DMS114 treated with DMSO at 0.1 percent for 48 hours (cell line): ENCODE results near the gene CDKL1.
A peak's percentile ranks its signal among the peaks of the same experiment; 100 is the strongest.
"Not testable (repeated sequence)": the region's sequence is repeated elsewhere in the genome, so short reads cannot be mapped to it uniquely, and the experiment has no call there.

Experiments used
- DNase-seq: peaks from one replicate; lab custom pipeline; 2025; ENCODE audit not compliant: unreplicated experiment; lab: John Stamatoyannopoulos, UW

CDKL1 gene

DNA sequence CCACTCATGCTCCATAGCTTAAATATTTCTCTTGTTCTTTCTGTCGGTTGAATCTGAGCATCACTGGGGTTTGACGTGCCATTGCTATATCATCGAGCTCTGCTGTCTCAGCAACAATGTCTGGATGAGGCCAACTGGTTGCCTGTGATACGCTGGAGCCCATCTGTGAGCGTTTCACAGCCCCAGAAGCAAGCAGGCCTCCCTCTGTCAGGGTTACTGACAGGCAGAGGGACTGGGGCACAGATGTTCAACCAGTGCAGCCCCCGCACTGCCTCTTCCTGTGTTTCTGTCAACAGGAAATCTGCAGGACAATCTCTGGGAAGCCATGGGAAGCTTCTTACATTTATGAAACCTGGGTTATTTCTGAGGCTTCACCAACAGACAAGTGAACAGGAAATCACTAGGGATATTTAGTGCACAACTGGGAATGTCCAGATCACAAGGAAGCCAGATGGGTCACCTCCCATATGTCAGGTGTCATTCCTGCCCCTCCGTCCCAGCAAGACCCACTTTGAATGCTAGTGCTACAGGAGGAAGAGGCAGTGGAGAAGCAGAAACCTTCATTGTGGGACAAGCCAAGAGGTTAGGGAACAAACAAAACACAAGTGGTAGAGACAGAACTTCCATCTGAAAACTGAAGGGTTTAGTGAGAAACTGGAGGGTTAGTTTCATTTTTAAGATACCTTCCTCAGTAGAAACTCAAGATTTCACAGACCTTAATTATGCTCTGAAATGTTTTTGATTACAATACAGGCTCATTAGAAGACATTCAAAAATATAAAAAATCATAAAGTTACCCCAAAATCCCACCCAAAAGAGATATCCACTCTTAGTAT lies 60.5 kb downstream of the CDKL1 start:
- no peak for DNase-seq

DNA sequence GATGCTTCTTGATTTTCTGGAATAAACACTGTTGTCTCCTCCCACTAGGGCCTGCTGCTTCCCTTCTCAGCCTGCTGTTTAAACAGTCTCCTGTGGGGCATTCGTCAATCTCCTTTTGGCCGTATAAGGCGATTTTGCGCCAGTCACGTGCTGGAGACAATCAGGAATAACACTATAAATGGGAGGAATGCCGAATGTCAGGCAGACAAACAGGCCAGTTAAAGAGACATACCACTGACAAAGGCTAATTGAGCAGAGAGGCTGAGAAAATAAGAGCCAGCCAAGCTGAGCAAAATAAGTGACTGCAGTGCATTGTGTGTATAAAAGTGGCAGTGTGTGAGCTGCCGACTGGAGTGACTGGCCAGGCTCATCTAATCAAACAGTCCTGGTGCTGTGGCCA lies 61.3 kb downstream of the CDKL1 start:
- DNase-seq = peak; percentile 39

DNA sequence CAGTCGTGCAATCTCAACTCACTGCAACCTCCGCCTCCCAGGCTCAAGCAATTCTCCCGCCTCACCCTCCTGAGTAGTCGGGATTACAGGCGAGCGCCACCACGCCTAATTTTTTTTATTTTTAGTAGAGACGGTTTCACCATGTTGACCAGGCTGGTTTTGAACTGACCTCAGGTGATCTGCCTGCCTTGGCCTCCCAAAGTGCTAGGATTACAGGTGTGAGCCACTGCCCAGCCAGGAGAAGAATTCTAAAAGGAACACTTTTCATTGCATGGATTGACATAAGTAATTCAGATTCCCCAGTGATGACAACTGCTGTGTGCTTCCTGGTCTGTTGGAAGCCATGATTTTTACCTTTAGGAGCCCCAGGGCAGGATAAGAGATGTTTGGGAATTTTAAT lies 62.5 kb downstream of the CDKL1 start:
- no peak for DNase-seq

DNA sequence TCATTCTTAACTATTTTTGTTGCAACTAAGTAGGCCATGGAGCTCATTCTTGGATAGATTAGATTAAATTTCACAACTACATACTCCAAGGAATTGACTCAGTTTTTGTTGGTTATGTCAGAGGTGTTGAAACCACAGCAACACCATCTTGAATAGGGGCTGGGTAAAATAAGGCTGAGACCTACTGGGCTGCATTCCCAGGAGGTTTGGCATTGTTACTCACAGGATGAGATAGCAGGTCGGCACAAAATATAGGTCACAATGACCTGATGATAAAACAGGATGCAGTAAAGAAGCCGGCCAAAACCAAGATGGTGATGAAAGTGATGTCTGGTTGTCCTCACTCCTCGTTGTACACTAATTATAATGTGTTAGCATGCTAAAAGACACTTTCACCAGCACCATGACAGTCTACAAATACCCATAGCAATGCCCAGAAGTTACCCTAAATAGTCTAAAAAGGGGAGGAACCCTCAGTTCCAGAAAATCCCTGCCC lies 63.6 kb downstream of the CDKL1 start:
- no peak for DNase-seq

DNA sequence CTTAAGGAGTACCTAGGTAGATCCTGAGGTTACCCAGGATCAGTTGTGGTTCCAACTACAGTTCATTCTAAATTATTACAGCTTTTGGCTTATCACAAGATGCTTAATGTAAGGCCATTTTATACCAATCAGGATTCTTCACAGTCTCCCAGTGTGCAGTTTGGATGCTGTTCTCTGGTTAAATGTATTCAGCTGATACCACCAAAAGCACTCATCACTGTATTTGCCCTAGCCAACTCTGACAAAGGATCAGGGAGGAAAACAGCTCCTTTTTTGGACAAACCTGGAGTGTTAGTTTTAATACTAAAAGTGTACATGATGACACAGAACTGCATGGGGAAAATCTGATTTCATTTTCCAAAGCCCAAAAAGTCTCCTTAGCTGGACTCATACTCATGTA lies 65.1 kb downstream of the CDKL1 start:
- no peak for DNase-seq

DNA sequence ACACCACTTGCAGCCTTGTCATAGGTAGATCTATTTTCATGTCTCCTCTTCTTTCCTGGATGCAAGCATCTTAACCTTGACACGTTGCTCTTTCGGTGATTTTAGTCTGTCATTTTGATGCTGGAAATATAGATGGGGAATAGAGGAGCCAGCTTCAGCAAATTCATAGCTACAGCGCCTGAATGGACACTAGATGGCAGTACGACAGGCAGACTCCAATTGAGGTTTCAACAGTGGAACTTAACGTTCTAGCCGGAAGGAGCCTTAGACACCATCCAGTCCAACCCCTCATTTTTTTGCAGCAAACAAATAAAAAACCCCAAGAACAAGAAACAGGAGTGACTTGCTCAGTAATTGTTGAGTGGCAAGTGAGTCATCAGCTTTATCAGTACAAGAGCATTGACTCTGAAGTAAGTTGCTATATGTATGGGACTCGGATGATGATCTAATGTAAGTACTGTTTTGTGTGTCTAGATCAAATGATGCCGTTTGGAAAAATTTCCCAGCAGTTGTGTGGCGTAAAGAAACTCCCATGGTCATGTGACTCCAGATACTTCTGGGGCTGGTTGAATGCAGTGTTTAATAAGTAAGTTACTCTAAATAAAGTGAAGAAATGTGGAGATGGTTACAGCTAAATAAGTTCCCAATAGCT lies 75.5 kb downstream of the CDKL1 start:
- peak; percentile 84 for DNase-seq

DNA sequence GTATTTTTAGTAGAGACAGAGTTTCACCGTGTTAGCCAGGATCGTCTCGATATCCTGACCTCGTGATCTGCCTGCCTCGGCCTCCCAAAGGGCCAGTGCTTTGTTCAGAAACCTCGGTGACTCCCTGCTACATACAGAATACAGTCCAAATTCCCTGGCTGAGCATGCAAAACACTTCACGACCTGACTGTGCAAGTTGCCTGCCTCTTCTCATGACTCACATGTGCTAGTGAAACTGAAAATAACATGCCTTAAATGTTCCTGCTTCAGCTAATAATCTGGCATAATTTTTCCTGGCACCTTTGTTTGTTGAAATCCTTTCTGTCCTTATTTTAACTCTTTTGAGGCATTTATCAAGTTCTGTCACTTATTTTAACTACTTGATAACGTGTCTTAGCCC lies 76.4 kb downstream of the CDKL1 start:
- no peak for DNase-seq

DNA sequence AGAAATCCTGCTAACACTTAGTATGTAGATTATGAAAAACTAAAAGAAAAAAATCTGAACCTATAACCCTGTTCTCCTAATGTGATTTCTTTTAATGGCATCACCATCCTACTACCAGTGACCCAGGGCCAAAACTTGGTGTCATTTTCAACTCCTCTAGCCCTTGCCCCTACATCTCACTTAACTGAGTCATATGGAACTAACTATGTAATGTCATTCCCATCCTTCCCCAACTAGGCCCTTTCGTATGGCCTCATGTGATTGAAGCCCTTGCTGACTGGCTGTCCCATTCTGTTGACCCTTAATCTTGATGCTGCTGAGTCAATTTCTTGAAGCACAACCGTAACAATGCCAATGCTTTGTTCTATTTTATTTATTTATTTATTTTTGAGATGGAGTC lies 77.0 kb downstream of the CDKL1 start:
- DNase-seq = no peak

DNA sequence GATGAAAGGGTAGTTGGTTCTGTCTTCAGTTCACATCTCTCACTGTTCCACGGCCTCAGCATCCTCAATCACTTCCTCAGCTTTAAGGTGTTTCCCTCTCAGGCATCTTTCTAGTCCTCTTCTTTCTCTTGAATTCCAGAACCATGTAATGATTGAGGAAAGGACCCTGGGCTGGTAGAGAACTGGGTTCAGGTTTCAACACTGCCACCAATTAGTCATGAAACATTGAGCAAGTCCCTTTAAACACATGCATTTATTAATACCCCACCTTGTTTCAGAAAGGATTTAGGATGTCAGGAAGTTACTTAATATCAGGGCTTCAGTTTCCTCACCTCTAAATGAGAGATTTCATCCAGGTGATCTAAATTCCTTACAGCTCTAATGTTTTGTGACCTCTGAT lies 77.4 kb downstream of the CDKL1 start:
- no peak for DNase-seq

DNA sequence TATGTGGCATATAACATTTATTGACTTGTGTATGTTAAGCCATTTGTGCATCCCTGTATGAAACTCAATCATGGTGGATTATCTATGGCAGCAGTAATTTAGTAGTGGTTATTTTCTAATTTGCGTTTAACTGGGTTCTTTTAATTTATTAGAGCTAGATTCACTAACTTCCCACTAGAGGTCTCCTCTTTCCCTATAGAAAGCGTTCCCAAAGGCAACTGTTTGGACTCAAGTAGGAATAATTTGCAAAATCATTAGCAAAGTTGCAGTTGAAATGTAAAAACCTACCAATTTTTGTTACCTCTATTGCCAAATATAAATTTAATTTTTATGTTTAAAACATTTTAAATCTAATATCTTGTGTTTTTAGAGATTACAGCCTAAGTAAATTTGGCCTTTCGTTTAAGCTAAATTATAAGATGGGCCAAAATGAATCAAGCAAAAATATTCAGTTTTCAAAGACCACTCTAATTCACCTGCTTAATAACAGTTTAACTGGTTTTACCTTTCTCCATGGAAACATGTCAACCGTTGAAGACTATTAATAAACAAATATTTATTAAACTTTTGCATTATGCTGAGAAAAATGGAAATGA lies 78.6 kb downstream of the CDKL1 start:
- peak; percentile 27 for DNase-seq

DNA sequence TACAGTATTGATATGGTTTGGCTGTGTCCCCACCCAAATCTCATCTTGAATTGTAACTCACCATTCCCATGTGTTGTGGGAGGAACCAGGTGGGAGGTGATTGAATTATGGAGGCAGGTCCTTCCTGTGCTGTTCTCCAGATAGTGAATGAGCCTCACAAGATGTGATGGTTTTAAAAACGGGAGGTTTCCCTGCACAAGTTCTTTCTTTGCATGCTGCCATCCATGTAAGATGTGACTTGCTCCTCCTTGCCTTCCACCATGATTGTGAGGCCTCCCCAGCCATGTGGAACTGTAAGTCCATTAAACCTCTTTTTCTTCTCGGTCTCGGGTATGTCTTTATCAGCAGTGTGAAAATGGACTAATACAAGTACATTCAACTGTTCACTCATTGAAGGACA lies 82.6 kb downstream of the CDKL1 start:
- not testable (repeated sequence) for DNase-seq

DNA sequence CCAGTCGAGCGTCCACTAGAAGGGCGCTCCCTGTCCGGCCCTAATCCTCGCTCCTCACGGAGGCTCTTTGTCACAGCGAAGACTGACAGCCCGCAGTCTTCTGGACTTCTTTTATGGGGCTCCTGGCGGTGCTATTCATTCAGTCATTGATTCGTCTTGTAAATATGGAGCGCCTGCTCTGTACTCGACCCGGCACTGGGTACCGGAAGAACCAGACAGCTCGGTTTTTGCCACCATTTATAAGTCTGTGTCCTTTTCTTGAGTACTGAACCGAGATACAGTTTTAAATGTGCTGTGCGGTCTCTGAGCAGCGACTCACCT lies 84.0 kb downstream of the CDKL1 start:
- DNase-seq = peak; percentile 63

DNA sequence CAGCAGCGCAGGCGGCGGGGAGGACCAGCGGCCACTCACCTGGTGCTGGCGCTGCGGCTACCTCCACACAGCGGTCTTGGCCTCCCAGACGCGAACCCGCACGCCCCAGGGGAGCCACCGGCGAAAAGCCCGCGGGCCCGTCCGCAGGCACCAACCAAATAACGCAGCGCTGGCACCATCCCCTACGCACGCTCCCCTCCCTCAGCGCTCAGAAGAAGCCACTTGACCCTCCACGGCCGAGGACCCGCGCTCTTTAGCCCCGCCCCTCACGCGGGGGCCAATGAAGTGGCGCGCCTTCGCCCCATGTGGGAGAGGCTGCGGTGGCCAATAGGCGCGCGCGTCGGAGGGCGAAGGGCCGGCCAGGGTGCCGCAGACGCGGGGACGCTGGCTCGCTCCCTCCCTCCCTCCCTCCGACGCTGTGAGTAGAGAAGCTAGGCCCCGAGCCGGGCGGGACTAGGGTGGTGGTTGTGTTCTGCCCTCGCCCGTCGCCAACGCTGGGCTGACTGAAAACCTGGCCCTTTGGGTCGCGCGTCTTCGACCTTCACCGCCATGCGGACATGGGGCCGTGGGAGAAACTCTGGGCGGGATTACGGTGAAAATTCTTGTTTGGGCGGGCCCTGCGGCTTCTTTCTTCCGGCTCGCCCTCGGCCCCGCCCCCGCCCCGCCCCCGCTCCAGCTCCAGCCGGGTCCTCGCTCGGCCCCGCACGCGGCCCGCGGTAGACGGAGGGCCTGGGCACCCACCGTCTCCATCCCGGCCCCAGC lies 84.5 kb downstream of the CDKL1 start, which contains the start of the genes DMAC2L and L2HGDH:
DMAC2L (plus strand) TSS at position 353 of the 762 bp plus-strand sequence. CDS start 9,164 bp downstream, outside the sequence.
L2HGDH (minus strand) TSS at position 258 of the 762 bp plus-strand sequence; CDS start at position 179, 79 bp downstream.
- DNase-seq = peak; percentile 83

DNA sequence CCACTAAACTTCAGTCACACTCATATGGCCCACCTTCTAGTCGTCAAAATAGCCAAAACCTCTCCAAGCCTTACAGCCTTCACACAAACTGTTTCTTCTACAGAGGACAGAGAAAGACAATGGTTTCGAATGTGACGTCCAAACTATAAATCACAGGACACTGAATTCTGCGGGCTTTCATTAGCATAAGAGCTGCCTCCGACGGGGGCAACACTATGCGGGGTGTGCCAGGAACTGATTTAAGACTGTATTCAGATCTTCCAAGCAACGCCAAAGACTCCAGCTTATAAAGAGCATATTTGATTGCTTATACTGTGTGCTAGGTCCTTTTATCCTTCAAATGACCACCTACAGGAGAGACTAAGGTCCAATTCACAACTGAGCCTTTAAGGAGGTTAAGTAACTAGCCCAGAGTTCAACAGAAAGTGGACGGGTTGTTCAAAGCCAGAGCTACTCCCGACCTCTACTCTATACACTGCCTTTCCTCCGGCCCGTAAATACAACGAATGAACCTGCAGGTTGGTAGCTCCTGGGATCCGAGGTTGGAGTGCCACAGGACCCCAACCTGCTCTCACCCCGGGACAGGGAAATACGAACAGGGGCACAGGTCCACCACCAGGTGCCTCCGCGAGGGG lies 85.2 kb downstream of the CDKL1 start:
- DNase-seq = no peak

DNA sequence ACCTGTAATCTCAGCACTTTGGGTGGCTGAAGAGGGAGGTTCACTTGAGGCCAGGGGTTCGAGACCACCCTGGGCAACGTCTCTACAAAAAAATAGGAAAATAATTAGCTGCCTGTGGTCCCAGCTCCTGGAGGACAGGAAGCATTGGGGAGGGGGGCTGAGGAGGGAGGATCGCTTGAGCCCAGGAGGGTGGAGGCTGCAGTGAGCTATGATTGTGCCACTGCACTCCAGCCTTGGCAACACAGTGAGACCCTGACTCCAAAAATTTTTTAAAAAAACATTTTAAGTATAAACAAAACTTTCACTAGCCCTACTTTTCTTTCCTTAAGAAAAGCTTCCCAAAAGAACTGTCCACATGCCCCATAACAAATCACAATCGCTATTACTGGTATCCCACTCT lies 86.2 kb downstream of the CDKL1 start:
- DNase-seq = no peak

DNA sequence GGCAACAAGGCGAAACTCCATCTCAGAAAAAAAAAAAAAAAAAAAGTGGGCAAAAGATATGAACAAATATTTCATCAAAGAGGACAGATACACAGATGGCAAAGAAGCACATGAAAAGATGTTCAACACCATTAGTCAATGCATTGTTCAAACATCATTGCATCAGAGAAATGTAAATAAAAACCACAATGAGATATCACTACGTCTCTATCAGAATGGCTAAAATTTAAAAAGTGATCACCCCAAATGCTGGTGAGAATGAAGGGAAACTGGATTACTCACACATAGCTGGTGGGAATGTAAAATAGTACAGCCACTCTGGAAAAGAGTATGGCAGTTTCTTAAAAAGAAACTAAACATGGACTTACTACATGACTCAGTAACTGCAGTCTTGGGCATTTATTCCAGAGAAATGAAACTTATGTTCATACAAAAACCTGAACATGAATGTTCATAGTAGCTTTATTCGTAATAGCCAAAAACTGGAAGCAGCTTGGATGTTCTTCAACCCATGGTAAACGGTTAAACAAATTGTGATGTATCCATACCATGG lies 88.2 kb downstream of the CDKL1 start:
- no peak for DNase-seq

DNA sequence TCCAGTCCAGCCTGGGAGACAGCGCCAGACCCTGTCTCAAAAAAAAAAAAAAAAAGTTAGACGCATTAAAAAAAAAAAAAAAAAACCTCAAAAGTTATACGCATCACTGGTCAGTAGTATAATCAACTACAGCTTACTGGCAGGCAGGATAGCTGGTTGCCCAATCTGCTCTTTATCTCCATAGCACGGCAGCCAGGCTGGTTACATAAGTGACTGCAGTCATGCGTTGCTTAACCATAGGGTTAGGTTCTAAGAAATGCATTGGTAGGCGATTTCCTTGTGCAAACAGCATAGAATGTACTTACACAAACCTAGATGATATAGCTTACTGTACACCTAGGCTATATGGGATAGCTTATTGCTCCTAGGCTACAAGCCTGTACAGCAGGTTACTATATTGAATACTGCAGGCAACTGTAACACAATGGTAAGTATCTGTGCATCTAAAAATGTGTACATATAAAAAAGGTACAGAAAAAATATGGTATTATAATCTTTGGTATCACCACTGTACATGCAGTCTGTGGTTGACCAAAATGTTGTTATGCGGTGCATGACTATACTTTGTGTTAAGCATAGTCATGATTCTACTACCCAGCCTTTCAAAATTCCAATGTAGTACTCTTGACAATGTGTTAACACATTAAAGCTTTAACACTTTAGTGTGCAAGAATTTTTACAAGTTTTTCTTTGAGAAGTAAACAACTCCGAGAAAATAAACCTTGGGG lies 92.8 kb downstream of the CDKL1 start:
- DNase-seq = no peak

DNA sequence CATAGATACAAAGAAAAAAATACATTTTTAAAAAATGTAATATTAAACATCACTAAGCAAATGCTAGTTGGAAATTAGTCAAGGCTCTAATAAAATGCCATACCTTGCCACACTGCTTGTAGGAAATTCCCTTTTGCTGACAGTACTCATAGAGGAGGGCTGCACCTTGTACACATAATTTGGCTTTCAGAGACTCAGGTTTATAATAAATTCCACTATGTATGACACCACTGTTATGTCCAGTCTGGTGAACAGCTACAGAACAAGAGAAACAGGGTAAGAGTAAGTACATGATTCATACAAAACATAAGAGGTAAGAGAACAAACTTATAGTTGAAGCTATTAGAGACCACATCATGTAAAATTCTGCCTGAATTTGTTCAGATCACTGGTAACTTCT lies 94.8 kb downstream of the CDKL1 start:
- DNase-seq = no peak

DNA sequence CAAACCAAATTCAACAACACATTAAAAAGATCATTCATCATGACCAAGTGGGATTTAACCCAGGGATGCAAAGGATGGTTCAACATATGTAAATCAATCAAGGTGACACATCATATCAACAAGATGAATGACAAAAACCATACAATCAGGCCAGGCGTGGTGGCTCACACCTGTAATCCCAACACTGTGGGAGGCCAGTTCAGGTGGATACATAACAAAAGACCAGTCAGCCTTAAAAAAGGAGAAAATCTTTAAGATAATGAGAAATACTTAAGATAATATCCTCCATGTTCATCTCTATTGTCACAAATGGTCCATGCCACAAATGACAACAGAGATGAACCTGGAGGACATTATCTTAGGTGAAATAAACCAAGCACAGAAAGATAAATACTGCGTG lies 97.1 kb downstream of the CDKL1 start:
- DNase-seq = no peak

DNA sequence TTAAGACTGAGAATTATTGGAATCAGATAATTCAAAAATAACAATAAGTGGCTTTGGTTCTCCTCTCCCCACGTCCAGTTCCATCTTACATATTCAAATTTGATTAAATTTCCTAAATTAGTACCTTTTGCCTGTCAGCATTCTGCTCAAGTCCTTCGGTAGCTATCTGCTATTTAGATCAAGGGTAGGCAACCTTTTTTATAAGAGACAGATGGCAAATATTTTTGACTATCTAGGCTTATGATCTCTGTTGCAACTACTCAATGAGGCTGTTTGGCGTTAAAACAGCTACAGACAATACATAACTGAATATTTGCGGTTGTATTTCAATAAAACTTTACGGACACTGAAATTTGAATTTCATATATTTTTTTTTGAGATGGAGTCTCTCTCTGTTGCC lies 106.4 kb downstream of the CDKL1 start:
- no peak for DNase-seq
